GM19099 (cell line): ENCODE measurements around the gene NXNL2.

Experiments used
- POLR2A ChIP-seq: IDR thresholded peaks from 3 replicates; pipeline ENCODE4 v1.6.1; 2011; ENCODE audit warnings: low read depth; ENCODE audit not compliant: insufficient read length; ENCODE audit errors: extremely low read depth

NXNL2 gene

DNA sequence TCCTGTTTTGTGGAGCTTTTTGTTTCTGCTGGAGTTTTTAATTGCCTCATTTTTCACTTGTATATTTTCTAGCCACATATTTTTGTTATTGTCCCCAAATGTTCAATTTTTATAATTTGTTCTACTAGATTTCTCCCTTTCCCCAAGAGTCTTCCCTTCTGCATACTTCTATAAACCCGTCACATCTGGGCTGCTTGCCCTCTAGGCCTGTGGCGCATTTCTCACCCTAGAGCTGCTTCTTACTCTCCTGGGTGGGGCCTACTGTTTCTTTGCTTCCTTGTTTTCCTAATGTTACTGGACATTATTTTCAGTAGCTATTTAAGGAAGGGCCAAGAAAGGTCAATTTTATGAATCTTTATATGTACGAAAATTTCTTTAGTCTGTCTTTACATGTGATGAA is 51.5 kb downstream of the NXNL2 start:
- TF ChIP-seq POLR2A, result no peak

DNA sequence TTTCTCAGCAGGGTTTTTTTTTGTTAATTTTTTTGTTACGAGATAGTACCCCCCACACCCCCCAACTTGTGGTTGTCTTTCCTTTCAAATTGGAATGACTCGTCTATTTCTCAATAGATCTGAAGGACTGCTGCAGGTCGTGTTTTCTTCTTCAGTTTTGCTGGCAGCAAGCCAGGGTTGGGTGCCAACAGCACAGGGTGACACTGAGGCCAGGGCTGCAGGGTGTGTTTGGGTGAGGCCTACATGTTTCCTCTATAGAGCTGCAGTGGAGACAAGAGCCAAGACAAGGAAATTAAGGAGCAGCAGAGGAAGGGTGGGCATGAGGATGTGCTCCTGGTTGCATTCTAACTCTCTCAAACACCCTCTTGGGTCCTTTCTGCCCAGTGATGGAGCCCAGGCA is 52.2 kb downstream of the NXNL2 start:
- TF ChIP-seq POLR2A, result no peak

DNA sequence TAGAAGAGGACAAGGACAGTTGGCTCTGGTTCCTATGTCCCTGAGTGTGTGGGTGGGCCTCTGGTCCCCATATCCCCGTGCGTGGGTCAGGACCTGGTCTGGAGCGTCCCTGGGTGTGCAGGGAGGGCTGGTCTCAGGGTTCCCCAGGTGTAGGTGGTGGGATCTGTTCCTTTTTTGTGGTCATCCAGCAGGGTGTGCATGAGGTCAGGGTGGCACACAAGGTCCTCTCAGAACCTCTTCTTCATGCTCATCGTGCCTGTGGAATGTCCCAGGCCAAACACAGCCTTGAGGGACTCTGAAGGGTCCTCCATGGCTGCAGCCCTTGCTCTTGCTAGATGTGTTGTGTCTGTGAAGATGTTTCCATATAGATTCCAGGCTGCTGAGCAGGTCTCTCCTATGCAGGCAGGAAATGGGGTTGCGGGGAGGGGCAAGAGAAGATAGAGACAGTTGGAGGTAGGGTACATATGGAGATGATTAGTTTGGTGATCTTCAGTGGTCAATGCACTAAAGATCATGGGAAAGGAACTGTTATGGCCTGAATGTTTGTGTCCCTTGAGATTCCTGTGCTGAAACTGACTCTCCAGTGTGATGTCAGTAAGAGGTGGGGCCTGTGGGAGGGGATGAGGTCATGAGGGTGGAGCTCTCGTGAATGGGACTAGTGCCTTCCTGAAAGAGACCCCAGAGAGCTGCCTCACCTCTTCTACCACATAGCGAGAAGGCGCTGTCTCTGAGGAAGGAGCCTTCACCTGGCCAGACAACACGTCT is 53.1 kb downstream of the NXNL2 start:
- no peak for TF ChIP-seq POLR2A

DNA sequence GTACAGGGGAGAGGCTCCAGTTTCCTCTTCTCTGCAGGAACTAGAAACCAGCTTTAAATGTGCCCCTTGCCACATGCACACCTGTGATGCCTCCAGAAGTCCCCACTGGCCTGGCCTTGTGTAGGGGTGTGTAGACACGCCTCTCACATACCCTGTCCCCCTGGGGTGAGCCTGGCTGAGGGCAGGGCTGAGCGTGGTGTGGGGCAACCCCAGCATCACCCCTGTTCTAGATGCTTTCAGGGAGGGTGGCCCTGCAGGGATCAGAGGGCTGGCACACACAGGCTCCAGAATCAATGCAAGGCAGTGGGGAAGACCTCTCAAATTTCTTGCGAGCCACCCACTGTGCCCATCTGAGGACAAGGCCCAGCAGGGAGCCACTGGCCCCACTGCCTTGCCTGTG is 54.7 kb downstream of the NXNL2 start:
- no peak for TF ChIP-seq POLR2A

DNA sequence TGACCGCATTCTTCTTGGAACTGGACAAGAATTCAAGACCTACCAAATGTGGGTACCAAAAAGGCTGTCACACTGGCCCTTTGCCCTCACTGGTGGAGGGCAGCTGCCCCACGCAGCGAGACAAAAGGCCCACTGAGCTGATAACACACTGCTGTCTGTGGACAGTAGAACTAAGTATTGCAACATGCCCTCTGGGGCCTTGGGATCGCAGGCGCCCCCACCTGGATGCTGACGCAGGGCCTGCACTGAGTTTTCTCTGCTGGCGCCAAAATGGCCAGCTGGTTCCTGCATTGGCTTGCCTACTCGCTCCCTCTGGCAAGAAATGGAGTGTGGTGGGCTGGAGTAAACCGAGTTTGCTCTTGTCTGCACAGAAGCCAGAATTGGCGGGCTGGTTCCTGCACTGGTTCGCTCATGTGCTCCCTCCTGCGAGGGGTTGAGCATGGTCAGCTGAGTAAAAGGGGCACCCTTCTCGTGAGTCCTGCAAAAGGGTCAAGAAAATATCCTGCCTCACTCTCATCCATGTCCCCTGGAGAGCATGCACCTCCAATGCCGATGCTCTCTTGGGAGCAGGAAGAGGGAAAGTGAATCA is 55.7 kb downstream of the NXNL2 start:
- no peak for TF ChIP-seq POLR2A

DNA sequence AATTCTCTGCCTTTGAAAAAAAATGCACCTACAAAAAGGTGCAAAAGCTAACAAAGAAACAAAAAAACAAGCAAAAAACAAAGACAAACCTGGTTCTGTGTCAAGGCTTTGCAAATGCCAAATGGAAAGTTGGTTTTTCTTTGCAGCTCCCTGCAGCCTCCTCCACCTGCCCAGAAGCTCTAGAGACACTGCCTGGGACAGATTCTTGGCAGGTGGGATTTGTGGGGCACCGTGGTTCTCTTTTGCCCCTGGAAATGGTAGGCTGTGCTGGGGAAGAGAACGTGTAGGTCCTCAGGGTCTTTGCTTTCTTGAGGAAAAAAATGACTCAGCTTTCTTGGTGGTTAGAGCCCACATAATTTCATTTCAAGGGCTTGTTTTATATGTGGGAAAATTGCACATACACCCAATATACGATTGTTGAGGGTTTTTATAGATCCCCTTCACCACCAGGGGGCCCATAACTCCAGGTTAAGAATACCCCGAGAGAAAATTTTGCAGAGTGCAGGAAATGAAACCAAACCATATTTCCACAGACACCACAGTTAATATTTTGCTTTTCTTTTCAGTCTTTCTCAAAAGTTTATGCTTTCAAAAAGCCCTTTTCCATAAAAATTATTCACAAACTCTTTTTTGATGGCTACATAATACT is 58.7 kb downstream of the NXNL2 start:
- no peak for TF ChIP-seq POLR2A
